IMR-90 (cell line): ENCODE measurements around the gene HMCN1. TPM values are rescaled to one million over a fixed set of nuclear protein-coding genes. Genes with fewer than 3 reads are reported as not detected.

ENCODE experiments used
- ATAC-seq: fragments of 200-7000 bp; cut with Tn5 transposase; 2 replicates; pipeline ENCODE4 v1.9.1; 2020; ENCODE audit warnings: low read depth, mild to moderate bottlenecking, moderate library complexity
- BruUV-seq: library from RNA; stranded (reverse); fragments of 400-500 nt; replicated peaks from 2 replicates; lab custom pipeline; 2021; lab: Mats Ljungman, UMichigan
- CTCF ChIA-PET: fragments of 300-600 bp; formaldehyde crosslinking; extraction: SDS; loops from one replicate; lab custom pipeline; 2021; ENCODE audit warnings: antibody characterized with exemption; lab: Yijun Ruan, JAX
- POLR2A ChIA-PET: fragments of 300-600 bp; sonication (Branson Sonifier 250); formaldehyde crosslinking; loops from one replicate; lab custom pipeline; 2022; ENCODE audit warnings: antibody characterized with exemption; ENCODE audit not compliant: unreplicated experiment; lab: Charles Lee
- DNase-seq: peaks from one replicate; pipeline ENCODE4 v3.0.0; 2013
- H2AFZ ChIP-seq: replicated peaks from 2 replicates; pipeline ENCODE3; 2013; ENCODE audit warnings: low read length, mild to moderate bottlenecking; ENCODE audit not compliant: poor library complexity
- H2AK5ac ChIP-seq: 2 replicates; pipeline ENCODE4 v1.6.1; 2013; ENCODE audit warnings: low read depth, low read length, inconsistent platforms
- H2AK9ac ChIP-seq: replicated peaks from 2 replicates; pipeline ENCODE3; 2013; ENCODE audit warnings: mild to moderate bottlenecking, low read depth, low read length, moderate library complexity; ENCODE audit not compliant: poor library complexity
- H2BK120ac ChIP-seq: 2 replicates; pipeline ENCODE4 v1.6.1; 2013; ENCODE audit warnings: low read depth, low read length, inconsistent platforms
- H2BK15ac ChIP-seq: 3 replicates; pipeline ENCODE4 v1.6.1; 2013; ENCODE audit warnings: low read depth, low read length, inconsistent platforms
- H2BK20ac ChIP-seq: 2 replicates; pipeline ENCODE4 v1.6.1; 2013; ENCODE audit warnings: low read depth, mild to moderate bottlenecking, inconsistent platforms, low read length, moderate library complexity
- H2BK5ac ChIP-seq: 2 replicates; pipeline ENCODE4 v1.6.1; 2013; ENCODE audit warnings: mild to moderate bottlenecking, low read depth, low read length, inconsistent platforms; ENCODE audit not compliant: poor library complexity, severe bottlenecking
- H3K14ac ChIP-seq: replicated peaks from 2 replicates; pipeline ENCODE4 v1.6.1; 2013; ENCODE audit warnings: low read depth, low read length, inconsistent platforms
- H3K18ac ChIP-seq: 2 replicates; pipeline ENCODE4 v1.6.1; 2013; ENCODE audit warnings: low read depth, low read length, control low read depth
- H3K23ac ChIP-seq: 2 replicates; pipeline ENCODE4 v1.6.1; 2013; ENCODE audit warnings: low read depth, low read length, inconsistent platforms
- H3K27ac ChIP-seq: 2 replicates; pipeline ENCODE4 v1.5.1; 2013; ENCODE audit warnings: mild to moderate bottlenecking, control low read depth, low read length; ENCODE audit not compliant: insufficient read depth
- H3K27me3 ChIP-seq: 2 replicates; pipeline ENCODE4 v1.6.1; 2013; ENCODE audit warnings: low read length; ENCODE audit not compliant: control insufficient read depth, insufficient read depth
- H3K36me3 ChIP-seq: 2 replicates; pipeline ENCODE4 v1.6.1; 2013; ENCODE audit warnings: low read length, mixed read lengths; ENCODE audit not compliant: control insufficient read depth, insufficient read depth
- H3K4ac ChIP-seq: 2 replicates; pipeline ENCODE4 v1.6.1; 2013; ENCODE audit warnings: low read depth, low read length, inconsistent platforms
- H3K4me1 ChIP-seq: 2 replicates; pipeline ENCODE4 v1.6.1; 2013; ENCODE audit warnings: low read length, mixed read lengths; ENCODE audit not compliant: control insufficient read depth, insufficient read depth
- H3K4me2 ChIP-seq: 2 replicates; pipeline ENCODE4 v1.6.1; 2013; ENCODE audit warnings: low read depth, mild to moderate bottlenecking, control low read depth, low read length, moderate library complexity
- H3K4me3 ChIP-seq: 2 replicates; pipeline ENCODE4 v1.5.1; 2013; ENCODE audit warnings: low read depth, mild to moderate bottlenecking, control low read depth, low read length, moderate library complexity; ENCODE audit not compliant: insufficient read depth
- H3K56ac ChIP-seq: 2 replicates; pipeline ENCODE4 v1.6.1; 2013; ENCODE audit warnings: low read length, inconsistent platforms; ENCODE audit not compliant: insufficient read depth; ENCODE audit errors: extremely low read depth
- H3K79me1 ChIP-seq, 2 experiments: 2 replicates each; pipeline ENCODE4 v1.6.1; 2013; ENCODE audit warnings: low read length in 2 of 2, inconsistent platforms in 1 of 2, low read depth in 1 of 2
- H3K9ac ChIP-seq: 2 replicates; pipeline ENCODE4 v1.6.1; 2013; ENCODE audit warnings: low read depth, low read length, control low read depth
- H3K9me1 ChIP-seq: 2 replicates; pipeline ENCODE4 v1.6.1; 2013; ENCODE audit warnings: low read length, inconsistent platforms; ENCODE audit not compliant: insufficient read depth
- H3K9me3 ChIP-seq: 2 replicates; pipeline ENCODE4 v1.6.1; 2013; ENCODE audit warnings: low read length; ENCODE audit not compliant: control insufficient read depth, insufficient read depth
- H4K20me1 ChIP-seq: 2 replicates; pipeline ENCODE4 v1.6.1; 2013; ENCODE audit warnings: low read length, inconsistent platforms; ENCODE audit not compliant: insufficient read depth
- H4K5ac ChIP-seq: 2 replicates; pipeline ENCODE4 v1.6.1; 2013; ENCODE audit warnings: mild to moderate bottlenecking, low read depth, low read length, control low read depth
- H4K8ac ChIP-seq, 2 experiments: 2 replicates each; pipeline ENCODE4 v1.6.1; 2013; ENCODE audit warnings: low read depth in 2 of 2, low read length in 2 of 2, control low read depth in 1 of 2, inconsistent platforms in 1 of 2
- H4K91ac ChIP-seq: 2 replicates; pipeline ENCODE4 v1.6.1; 2013; ENCODE audit warnings: low read depth, low read length, inconsistent platforms; ENCODE audit not compliant: insufficient read depth
- BHLHE40 ChIP-seq: fragments of 150-350 bp; IDR thresholded peaks from 2 replicates; pipeline ENCODE4 v1.6.1; 2016; ENCODE audit warnings: mild to moderate bottlenecking, low read depth, low read length
- CEBPB ChIP-seq: IDR thresholded peaks from 2 replicates; pipeline ENCODE4 v1.6.1; 2012; ENCODE audit warnings: low read depth, low read length, improper control_type of control experiment
- CHD1 ChIP-seq: IDR thresholded peaks from 2 replicates; pipeline ENCODE4 v1.6.1; 2012; ENCODE audit warnings: low read depth, low read length, improper control_type of control experiment
- FOS ChIP-seq: fragments of 150-350 bp; IDR thresholded peaks from 2 replicates; pipeline ENCODE4 v1.6.1; 2016; ENCODE audit warnings: low read depth, low read length
- MAFK ChIP-seq: IDR thresholded peaks from 2 replicates; pipeline ENCODE4 v1.6.1; 2012; ENCODE audit warnings: low read depth, low read length, improper control_type of control experiment
- MAZ ChIP-seq: IDR thresholded peaks from 2 replicates; pipeline ENCODE4 v1.6.1; 2012; ENCODE audit warnings: low read depth, mild to moderate bottlenecking, low read length, improper control_type of control experiment, moderate library complexity, borderline replicate concordance
- MXI1 ChIP-seq: IDR thresholded peaks from 2 replicates; pipeline ENCODE4 v1.6.1; 2012; ENCODE audit warnings: low read depth, mild to moderate bottlenecking, low read length, moderate library complexity, borderline replicate concordance
- NFE2L2 ChIP-seq: fragments of 150-350 bp; IDR thresholded peaks from 2 replicates; pipeline ENCODE4 v1.6.1; 2016; ENCODE audit warnings: low read depth, mild to moderate bottlenecking, low read length
- POLR2A ChIP-seq: IDR thresholded peaks from 2 replicates; pipeline ENCODE4 v1.6.1; 2012; ENCODE audit warnings: mild to moderate bottlenecking, low read depth, low read length
- RAD21 ChIP-seq: IDR thresholded peaks from 2 replicates; pipeline ENCODE4 v1.6.1; 2012; ENCODE audit warnings: low read length, improper control_type of control experiment
- RCOR1 ChIP-seq: IDR thresholded peaks from 2 replicates; pipeline ENCODE4 v1.6.1; 2012; ENCODE audit warnings: mild to moderate bottlenecking, low read length, improper control_type of control experiment; ENCODE audit not compliant: insufficient replicate concordance
- RFX5 ChIP-seq: IDR thresholded peaks from 2 replicates; pipeline ENCODE4 v1.8.0; 2012; ENCODE audit warnings: low read depth, mild to moderate bottlenecking, low read length, moderate library complexity
- SMC3 ChIP-seq: fragments of 150-350 bp; IDR thresholded peaks from 2 replicates; pipeline ENCODE4 v1.6.1; 2016; ENCODE audit warnings: low read depth, mild to moderate bottlenecking, antibody characterized with exemption, low read length, moderate library complexity
- WGBS, 2 experiments: methylation state at CpG; one replicate each; pipeline versions ENCODE4 v1.1.5 to v1.1.7; 2013; ENCODE audit warnings: missing lambda C conversion rate in 2 of 2; ENCODE audit not compliant: insufficient read length in 1 of 2; ENCODE audit errors: extremely low coverage in 2 of 2; 5-methylcytosine and 5-hydroxymethylcytosine counted together
- dilution Hi-C: fragments of 300-500 bp; cut with HindIII; formaldehyde crosslinking; loops from one replicate; pipeline ENCODE4 v1.14.3; 2018; ENCODE audit warnings: low sequenced_read_pairs; ENCODE audit not compliant: unreplicated experiment
- in situ Hi-C: fragments of 300-500 bp; cut with MboI; formaldehyde crosslinking; loops from 3 replicates; pipeline ENCODE4 v1.14.3; 2019; ENCODE audit warnings: low sequenced_read_pairs, inconsistent platforms, mixed read lengths
- intact Hi-C: fragments of 100-400 bp; cut with micrococcal nuclease; formaldehyde crosslinking; loops from 2 replicates; pipeline ENCODE4 v1.10.0; 2022
- polyA plus RNA-seq, 3 experiments: library from polyadenylated mRNA; depleted of rRNA; stranded (reverse); fragments of >200 nt; gene quantifications; 2 replicates each; pipeline ENCODE4 v1.2.3, GENCODE V29; 2012; ENCODE audit warnings: low replicate concordance in 1 of 3
- total RNA-seq: library from RNA; depleted of rRNA; stranded (reverse); fragments of >200 nt; gene quantifications from 2 replicates; pipeline ENCODE4 v1.2.3, GENCODE V29; 2012
- TF ChIP-seq, protein P1 (sequence below): conservative IDR thresholded peaks from 2 replicates; pipeline ENCODE4 v1.5.1; 2012; ENCODE audit warnings: mild to moderate bottlenecking, low read depth, low read length, improper control_type of control experiment
- TF ChIP-seq, protein P2 (sequence below): fragments of 150-350 bp; IDR thresholded peaks from 2 replicates; pipeline ENCODE4 v1.6.1; 2016; ENCODE audit warnings: low read depth, mild to moderate bottlenecking, low read length, moderate library complexity, borderline replicate concordance
- TF ChIP-seq, protein P3 (sequence below): fragments of 150-350 bp; IDR thresholded peaks from 2 replicates; pipeline ENCODE4 v1.6.1; 2017; ENCODE audit warnings: mild to moderate bottlenecking, antibody characterized with exemption, low read length, low read depth

Gene HMCN1
- total and polyA plus RNA-seq, 2 of the 4 experiments (the other 2 are of a cell fraction): 6.1 to 11.7 TPM

DNA sequence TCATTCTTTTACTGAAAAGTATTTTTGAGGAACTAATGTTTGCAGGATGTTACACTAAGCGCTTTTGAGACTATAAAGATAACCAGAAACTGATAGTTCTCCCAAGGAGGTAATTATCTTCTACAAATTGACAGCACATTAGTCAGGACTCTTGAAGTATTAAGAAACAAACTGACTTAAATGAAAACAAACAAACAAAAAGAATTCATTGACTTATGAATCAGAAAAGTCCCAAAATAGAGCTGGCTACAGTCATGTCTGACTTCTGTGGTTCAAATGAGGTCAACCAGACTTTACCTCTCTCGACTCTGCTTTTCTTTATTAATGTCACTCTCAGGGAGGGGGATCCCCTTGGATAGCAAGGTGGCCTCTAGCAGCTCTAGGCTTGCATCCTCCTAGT, 344.1 kb downstream of the HMCN1 start:
- no peak overlapping the region for H4K8ac ChIP-seq
- no peak overlapping the region for H3K18ac ChIP-seq
- H3K4ac ChIP-seq: no peak overlapping the region
- intact Hi-C loops (no loop called here), dilution Hi-C loops (no loop called here), in situ Hi-C loops (no loop called here)
- H3K9me1 ChIP-seq: peaks cover 3% of the 10 kb centered on the region; the same call in 1 of the 2 replicates
- H3K27ac ChIP-seq: no peak overlapping the region
- H3K4me1 ChIP-seq: no peaks in the 10 kb centered on the region; the same call in 1 of the 2 replicates
- H4K5ac ChIP-seq: no peak overlapping the region
- H3K9ac ChIP-seq: no peak overlapping the region
- H4K20me1 ChIP-seq: no peaks in the 10 kb centered on the region
- DNase-seq (no peak), ATAC-seq (no peak)
- H3K23ac ChIP-seq: no peak overlapping the region
- no peak overlapping the region for H3K56ac ChIP-seq
- no peak overlapping the region for H2AFZ ChIP-seq
- H4K91ac ChIP-seq: no peak overlapping the region
- H2AK5ac ChIP-seq: no peak overlapping the region
- no peaks in the 10 kb centered on the region for H3K27me3 ChIP-seq
- no CpG with 5 or more reads among the region's 2 CpGs for WGBS, 2 experiments
- no peak overlapping the region for H2BK120ac ChIP-seq
- TF ChIP-seq RCOR1: no peak
- TF ChIP-seq RAD21: no peak
- TF ChIP-seq, protein P1, sequence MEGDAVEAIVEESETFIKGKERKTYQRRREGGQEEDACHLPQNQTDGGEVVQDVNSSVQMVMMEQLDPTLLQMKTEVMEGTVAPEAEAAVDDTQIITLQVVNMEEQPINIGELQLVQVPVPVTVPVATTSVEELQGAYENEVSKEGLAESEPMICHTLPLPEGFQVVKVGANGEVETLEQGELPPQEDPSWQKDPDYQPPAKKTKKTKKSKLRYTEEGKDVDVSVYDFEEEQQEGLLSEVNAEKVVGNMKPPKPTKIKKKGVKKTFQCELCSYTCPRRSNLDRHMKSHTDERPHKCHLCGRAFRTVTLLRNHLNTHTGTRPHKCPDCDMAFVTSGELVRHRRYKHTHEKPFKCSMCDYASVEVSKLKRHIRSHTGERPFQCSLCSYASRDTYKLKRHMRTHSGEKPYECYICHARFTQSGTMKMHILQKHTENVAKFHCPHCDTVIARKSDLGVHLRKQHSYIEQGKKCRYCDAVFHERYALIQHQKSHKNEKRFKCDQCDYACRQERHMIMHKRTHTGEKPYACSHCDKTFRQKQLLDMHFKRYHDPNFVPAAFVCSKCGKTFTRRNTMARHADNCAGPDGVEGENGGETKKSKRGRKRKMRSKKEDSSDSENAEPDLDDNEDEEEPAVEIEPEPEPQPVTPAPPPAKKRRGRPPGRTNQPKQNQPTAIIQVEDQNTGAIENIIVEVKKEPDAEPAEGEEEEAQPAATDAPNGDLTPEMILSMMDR: no peak
- TF ChIP-seq, protein P2, sequence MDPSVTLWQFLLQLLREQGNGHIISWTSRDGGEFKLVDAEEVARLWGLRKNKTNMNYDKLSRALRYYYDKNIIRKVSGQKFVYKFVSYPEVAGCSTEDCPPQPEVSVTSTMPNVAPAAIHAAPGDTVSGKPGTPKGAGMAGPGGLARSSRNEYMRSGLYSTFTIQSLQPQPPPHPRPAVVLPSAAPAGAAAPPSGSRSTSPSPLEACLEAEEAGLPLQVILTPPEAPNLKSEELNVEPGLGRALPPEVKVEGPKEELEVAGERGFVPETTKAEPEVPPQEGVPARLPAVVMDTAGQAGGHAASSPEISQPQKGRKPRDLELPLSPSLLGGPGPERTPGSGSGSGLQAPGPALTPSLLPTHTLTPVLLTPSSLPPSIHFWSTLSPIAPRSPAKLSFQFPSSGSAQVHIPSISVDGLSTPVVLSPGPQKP: no peak
- no peak for TF ChIP-seq POLR2A
- TF ChIP-seq CHD1: no peak
- no peak for TF ChIP-seq MXI1
- TF ChIP-seq SMC3: no peak
- TF ChIP-seq MAZ: no peak
- TF ChIP-seq BHLHE40: no peak
- TF ChIP-seq NFE2L2: no peak
- TF ChIP-seq, protein P3, sequence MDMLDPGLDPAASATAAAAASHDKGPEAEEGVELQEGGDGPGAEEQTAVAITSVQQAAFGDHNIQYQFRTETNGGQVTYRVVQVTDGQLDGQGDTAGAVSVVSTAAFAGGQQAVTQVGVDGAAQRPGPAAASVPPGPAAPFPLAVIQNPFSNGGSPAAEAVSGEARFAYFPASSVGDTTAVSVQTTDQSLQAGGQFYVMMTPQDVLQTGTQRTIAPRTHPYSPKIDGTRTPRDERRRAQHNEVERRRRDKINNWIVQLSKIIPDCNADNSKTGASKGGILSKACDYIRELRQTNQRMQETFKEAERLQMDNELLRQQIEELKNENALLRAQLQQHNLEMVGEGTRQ: no peak
- TF ChIP-seq CEBPB: no peak
- TF ChIP-seq MAFK: no peak
- no peak for TF ChIP-seq FOS
- no peak for TF ChIP-seq RFX5
- no peak overlapping the region for H2AK9ac ChIP-seq
- H3K4me3 ChIP-seq: no peak overlapping the region
- H3K4me2 ChIP-seq: no peak overlapping the region; the same call in 1 of the 2 replicates
- H2BK5ac ChIP-seq: no peak overlapping the region
- H3K9me3 ChIP-seq: no peaks in the 10 kb centered on the region
- H3K79me1 ChIP-seq: no peaks in the 10 kb centered on the region
- no peak overlapping the region for H2BK15ac ChIP-seq
- no peaks in the 10 kb centered on the region for H3K36me3 ChIP-seq
- POLR2A ChIA-PET: no interaction called here
- no peak overlapping the region for H2BK20ac ChIP-seq
- CTCF ChIA-PET: no interaction called here
- no TSS peak for BruUV-seq
- no peak overlapping the region for H3K14ac ChIP-seq
